ENCODE results near the gene CRYZL1. TPM values are rescaled to one million over a fixed set of nuclear protein-coding genes. Genes with fewer than 3 reads are reported as not detected.

The CRYZL1 gene
- total and polyA plus RNA-seq, 2 of the 8 experiments (the other 6 are each of a cell fraction or from before 2014, with no cell fraction given): 15.6 to 15.8 TPM

DNA sequence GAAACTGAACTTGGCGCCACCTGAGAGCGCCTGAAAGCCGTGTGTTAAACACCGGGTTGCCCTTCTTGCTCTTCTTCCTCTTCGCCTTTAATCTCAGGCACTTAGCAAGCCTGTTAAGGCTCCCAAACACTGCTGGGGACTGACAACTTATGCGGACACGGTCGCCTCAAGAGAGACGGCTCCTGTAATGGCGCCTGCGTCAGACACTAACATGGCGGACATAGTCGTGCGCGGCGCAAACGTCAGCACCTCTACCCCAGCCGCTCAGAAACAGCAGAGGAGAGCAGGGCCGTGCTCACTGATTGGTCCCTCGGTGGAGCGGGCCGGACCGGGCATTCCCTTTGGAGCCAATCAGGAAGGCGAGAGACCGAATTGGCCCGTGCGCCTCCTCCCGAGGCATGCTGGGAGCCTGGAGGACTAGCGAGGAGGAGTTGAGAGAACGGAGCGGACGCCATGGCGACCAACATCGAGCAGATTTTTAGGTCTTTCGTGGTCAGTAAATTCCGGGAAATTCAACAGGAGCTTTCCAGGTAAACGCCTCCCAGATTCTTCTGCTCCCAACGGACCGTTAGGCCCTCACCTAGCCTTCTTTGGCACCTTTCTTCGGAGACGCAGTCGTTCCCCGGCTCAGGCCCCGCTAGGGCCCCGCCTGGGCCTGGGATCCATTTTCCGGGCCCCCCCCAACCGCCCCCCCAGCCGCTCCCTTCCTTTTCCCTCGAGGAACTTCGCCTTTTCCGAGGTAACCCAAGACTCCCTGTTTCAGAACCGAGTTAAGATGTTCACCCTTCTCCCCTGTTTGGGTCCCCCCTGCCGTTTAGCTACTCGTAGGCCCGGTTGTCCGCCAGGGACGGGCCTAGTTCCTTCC is 98.7 kb downstream of the CRYZL1 start, which contains the start of gene SON (continued):
- TF ChIP-seq, protein P1, sequence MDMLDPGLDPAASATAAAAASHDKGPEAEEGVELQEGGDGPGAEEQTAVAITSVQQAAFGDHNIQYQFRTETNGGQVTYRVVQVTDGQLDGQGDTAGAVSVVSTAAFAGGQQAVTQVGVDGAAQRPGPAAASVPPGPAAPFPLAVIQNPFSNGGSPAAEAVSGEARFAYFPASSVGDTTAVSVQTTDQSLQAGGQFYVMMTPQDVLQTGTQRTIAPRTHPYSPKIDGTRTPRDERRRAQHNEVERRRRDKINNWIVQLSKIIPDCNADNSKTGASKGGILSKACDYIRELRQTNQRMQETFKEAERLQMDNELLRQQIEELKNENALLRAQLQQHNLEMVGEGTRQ (IDR thresholded peaks at IDR 0.05; ENCODE audit: low read length): no peak
- TF ChIP-seq BCL11A (IDR thresholded peaks at IDR 0.05; ENCODE audit: low read depth in 2 of 2, low read length in 2 of 2) (no peak), JUN (IDR thresholded peaks at IDR 0.05; ENCODE audit: low read depth, low read length) (no peak), SIRT6 (IDR thresholded peaks at IDR 0.05; ENCODE audit: low read length) (no peak), ZNF274 (IDR thresholded peaks at IDR 0.05; ENCODE audit: borderline replicate concordance, extremely low read depth, low read length) (no peak), SP2 (IDR thresholded peaks at IDR 0.05; ENCODE audit: low read length) (no peak), SUZ12 (IDR thresholded peaks at IDR 0.05; ENCODE audit: low read length) (no peak), TEAD4 (IDR thresholded peaks at IDR 0.05; ENCODE audit: low read depth, low read length) (peak; percentile 40), SIN3A (conservative IDR thresholded peaks at IDR 0.05 in 1 of 2, IDR thresholded peaks at IDR 0.05 in 1 of 2; ENCODE audit: low read depth in 1 of 2, low read length in 2 of 2) (peak; percentile 12 to 63; a peak in 2 of 4 replicates), ASH2L (IDR thresholded peaks at IDR 0.05; ENCODE audit: low read length) (no peak), KDM4A (IDR thresholded peaks at IDR 0.05; ENCODE audit: low read depth, low read length, severe bottlenecking) (no peak), TAF7 (optimal IDR thresholded peaks at IDR 0.05; ENCODE audit: borderline replicate concordance, low read depth, low read length) (peak; percentile 82), RXRA (IDR thresholded peaks at IDR 0.05; ENCODE audit: insufficient read depth, low read depth, low read length) (no peak), POLR2A (IDR thresholded peaks at IDR 0.05; ENCODE audit: control extremely low read depth in 1 of 2, low read depth in 2 of 2, low read length in 2 of 2) (peak; percentile 95 to 98), EP300 (IDR thresholded peaks at IDR 0.05; ENCODE audit: borderline replicate concordance in 1 of 2, low read depth in 2 of 2, low read length in 2 of 2) (peak in 1 of 2 experiments; percentile 3; a peak in 1 of 3 replicates), TAF1 (IDR thresholded peaks at IDR 0.05; ENCODE audit: low read depth, low read length) (peak; percentile 90), CBX8 (IDR thresholded peaks at IDR 0.05; ENCODE audit: borderline replicate concordance, low read depth, low read length) (no peak), BRCA1 (IDR thresholded peaks at IDR 0.05; ENCODE audit: low read depth, low read length) (no peak), CEBPB (IDR thresholded peaks at IDR 0.05; ENCODE audit: low read depth, low read length) (no peak), SAP30 (IDR thresholded peaks at IDR 0.05; ENCODE audit: insufficient read depth, insufficient replicate concordance, low read length) (peak; percentile 51)
- TF ChIP-seq, protein P2, sequence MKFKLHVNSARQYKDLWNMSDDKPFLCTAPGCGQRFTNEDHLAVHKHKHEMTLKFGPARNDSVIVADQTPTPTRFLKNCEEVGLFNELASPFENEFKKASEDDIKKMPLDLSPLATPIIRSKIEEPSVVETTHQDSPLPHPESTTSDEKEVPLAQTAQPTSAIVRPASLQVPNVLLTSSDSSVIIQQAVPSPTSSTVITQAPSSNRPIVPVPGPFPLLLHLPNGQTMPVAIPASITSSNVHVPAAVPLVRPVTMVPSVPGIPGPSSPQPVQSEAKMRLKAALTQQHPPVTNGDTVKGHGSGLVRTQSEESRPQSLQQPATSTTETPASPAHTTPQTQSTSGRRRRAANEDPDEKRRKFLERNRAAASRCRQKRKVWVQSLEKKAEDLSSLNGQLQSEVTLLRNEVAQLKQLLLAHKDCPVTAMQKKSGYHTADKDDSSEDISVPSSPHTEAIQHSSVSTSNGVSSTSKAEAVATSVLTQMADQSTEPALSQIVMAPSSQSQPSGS (IDR thresholded peaks at IDR 0.05; ENCODE audit: low read length): peak; percentile 84

Data from H1 (cell line).